ENCODE measurements around the gene GNA15.
"Not testable (repeated sequence)": the region's sequence is repeated elsewhere in the genome, so short reads cannot be mapped to it uniquely, and the experiment has no call there.

Gene GNA15
- 4.5 reads per million, percentile 18 among the genes with 10 or more reads in this experiment for total RNA-seq

- peak; percentile 23 for DNase-seq
Measured at GRCh38 chr19:3135961-3136683, at the start of gene GNA15. Gene GNA15, plus strand, starts transcription at chr19:3136033. Its CDS starts 418 bp downstream, at chr19:3136451.

- no peak for DNase-seq
Measured at GRCh38 chr19:3087769-3088168, 48.1 kb upstream of the GNA15 start.

GRCh38 chr19:3089299-3089855 is 46.5 kb upstream of the GNA15 start:
- not testable (repeated sequence) for DNase-seq

GRCh38 chr19:3094601-3095440 is 41.0 kb upstream of the GNA15 start:
- DNase-seq: peak; percentile 18

- DNase-seq: peak; percentile 65
Measured at GRCh38 chr19:3095441-3096191, 40.2 kb upstream of the GNA15 start.

GRCh38 chr19:3096267-3096901 is 39.4 kb upstream of the GNA15 start:
- DNase-seq: no peak

GRCh38 chr19:3096902-3097326 is 38.9 kb upstream of the GNA15 start:
- DNase-seq: no peak

- no peak for DNase-seq
Measured at GRCh38 chr19:3097442-3097871, 38.4 kb upstream of the GNA15 start.

- no peak for DNase-seq
Measured at GRCh38 chr19:3098141-3098514, 37.7 kb upstream of the GNA15 start.

- DNase-seq: no peak
Measured at GRCh38 chr19:3098515-3099346, 37.1 kb upstream of the GNA15 start.

- no peak for DNase-seq
Measured at GRCh38 chr19:3099347-3100145, 36.3 kb upstream of the GNA15 start.

- no peak for DNase-seq
Measured at GRCh38 chr19:3100331-3100730, 35.5 kb upstream of the GNA15 start.

- no peak for DNase-seq
Measured at GRCh38 chr19:3100747-3101730, 34.8 kb upstream of the GNA15 start.

GRCh38 chr19:3102239-3103140 is 33.3 kb upstream of the GNA15 start:
- no peak for DNase-seq

GRCh38 chr19:3104708-3104983 is 31.2 kb upstream of the GNA15 start:
- no peak for DNase-seq

- DNase-seq: no peak
Measured at GRCh38 chr19:3105641-3106508, 30.0 kb upstream of the GNA15 start.

- DNase-seq: no peak
Measured at GRCh38 chr19:3106509-3107141, 29.2 kb upstream of the GNA15 start.

Data from effector CD4-positive, alpha-beta T cell (primary cell).